ELR (cell line): ENCODE data around the gene MRPL55.

Experiments
- DNase-seq: peaks from one replicate; pipeline ENCODE4 v3.0.0-alpha.2; 2015; ENCODE audit warnings: low read depth

Gene MRPL55

GRCh38 chr1:228084325-228084724, 24.8 kb downstream of the MRPL55 start:
- peak; percentile 83 for DNase-seq

GRCh38 chr1:228083871-228084278, 25.2 kb downstream of the MRPL55 start:
- peak; percentile 43 for DNase-seq

GRCh38 chr1:228082918-228083870, 25.9 kb downstream of the MRPL55 start:
- DNase-seq, result peak; percentile 61

GRCh38 chr1:228082214-228082917, 26.7 kb downstream of the MRPL55 start, which contains the start of gene ARF1:
Gene ARF1, plus strand, starts transcription at chr1:228082708. Its CDS starts 14,407 bp downstream, at chr1:228097115.
- peak; percentile 92 for DNase-seq

- DNase-seq, result no peak
These were observed 27.4 kb downstream of the MRPL55 start for GRCh38 chr1:228081578-228082213.

GRCh38 chr1:228081144-228081543, 28.0 kb downstream of the MRPL55 start:
- DNase-seq, result no peak

GRCh38 chr1:228079601-228080263, 29.4 kb downstream of the MRPL55 start:
- no peak for DNase-seq

- DNase-seq, result no peak
These were observed 30.1 kb downstream of the MRPL55 start for GRCh38 chr1:228079013-228079412.

GRCh38 chr1:228077565-228078330, 31.4 kb downstream of the MRPL55 start:
- no peak for DNase-seq

GRCh38 chr1:228076796-228077430, 32.2 kb downstream of the MRPL55 start:
- no peak for DNase-seq

GRCh38 chr1:228075801-228076271, 33.3 kb downstream of the MRPL55 start:
- DNase-seq, result no peak

- no peak for DNase-seq
These were observed 34.0 kb downstream of the MRPL55 start for GRCh38 chr1:228074954-228075730.

GRCh38 chr1:228073857-228074545, 35.1 kb downstream of the MRPL55 start:
- peak; percentile 34 for DNase-seq

- DNase-seq, result no peak
These were observed 35.8 kb downstream of the MRPL55 start for GRCh38 chr1:228073061-228073856.

- no peak for DNase-seq
These were observed 36.4 kb downstream of the MRPL55 start for GRCh38 chr1:228072658-228073043.

GRCh38 chr1:228071839-228072657, 37.1 kb downstream of the MRPL55 start:
- DNase-seq, result no peak

GRCh38 chr1:228070851-228071250, 38.2 kb downstream of the MRPL55 start:
- no peak for DNase-seq
